ENCODE data around the gene KIAA0408. TPM values are rescaled to one million over a fixed set of nuclear protein-coding genes. Genes with fewer than 3 reads are reported as not detected.

The KIAA0408 gene
- total and polyA plus RNA-seq, 2 donors (not counting 1 experiment from before 2014, with no cell fraction given), result 2.8 to 3.0 TPM

DNA sequence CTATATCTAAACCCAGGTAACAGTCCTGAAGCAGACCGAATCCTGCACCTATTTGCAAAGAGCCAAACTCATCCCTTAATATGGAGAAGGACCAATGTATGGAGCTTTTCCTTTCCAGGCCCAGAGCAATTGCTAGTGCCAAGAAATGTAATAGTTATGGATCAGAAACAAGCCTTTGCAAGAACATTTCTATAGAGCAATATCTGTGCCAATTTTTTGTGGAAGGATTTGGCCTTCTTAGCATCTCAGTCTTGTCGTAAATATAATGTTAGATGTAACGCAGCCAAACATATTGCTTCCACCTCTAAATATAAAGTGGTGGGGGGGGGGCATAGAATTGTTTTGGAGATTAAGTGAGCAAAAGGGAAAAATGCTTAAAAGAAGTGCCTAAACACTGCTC lies 2.7 kb downstream of the KIAA0408 start:
- H4K20me1 ChIP-seq (ENCODE audit: control insufficient read depth, extremely low read depth, insufficient read depth, low read length), result no peaks in the 10 kb centered on the region
- TF ChIP-seq EZH2 (IDR thresholded peaks at IDR 0.05; ENCODE audit: low read length, missing control alignments), result no peak
- TF ChIP-seq, protein P1, sequence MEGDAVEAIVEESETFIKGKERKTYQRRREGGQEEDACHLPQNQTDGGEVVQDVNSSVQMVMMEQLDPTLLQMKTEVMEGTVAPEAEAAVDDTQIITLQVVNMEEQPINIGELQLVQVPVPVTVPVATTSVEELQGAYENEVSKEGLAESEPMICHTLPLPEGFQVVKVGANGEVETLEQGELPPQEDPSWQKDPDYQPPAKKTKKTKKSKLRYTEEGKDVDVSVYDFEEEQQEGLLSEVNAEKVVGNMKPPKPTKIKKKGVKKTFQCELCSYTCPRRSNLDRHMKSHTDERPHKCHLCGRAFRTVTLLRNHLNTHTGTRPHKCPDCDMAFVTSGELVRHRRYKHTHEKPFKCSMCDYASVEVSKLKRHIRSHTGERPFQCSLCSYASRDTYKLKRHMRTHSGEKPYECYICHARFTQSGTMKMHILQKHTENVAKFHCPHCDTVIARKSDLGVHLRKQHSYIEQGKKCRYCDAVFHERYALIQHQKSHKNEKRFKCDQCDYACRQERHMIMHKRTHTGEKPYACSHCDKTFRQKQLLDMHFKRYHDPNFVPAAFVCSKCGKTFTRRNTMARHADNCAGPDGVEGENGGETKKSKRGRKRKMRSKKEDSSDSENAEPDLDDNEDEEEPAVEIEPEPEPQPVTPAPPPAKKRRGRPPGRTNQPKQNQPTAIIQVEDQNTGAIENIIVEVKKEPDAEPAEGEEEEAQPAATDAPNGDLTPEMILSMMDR (conservative IDR thresholded peaks at IDR 0.05 in 1 of 2, IDR thresholded peaks at IDR 0.05 in 1 of 2; ENCODE audit: low read depth in 1 of 2, low read length in 2 of 2), result no peak
- H3K36me3 ChIP-seq (ENCODE audit: control insufficient read depth, insufficient read depth, low read length), result no peaks in the 10 kb centered on the region
- no peak overlapping the region for H3K4me3 ChIP-seq (replicated peaks in 1 of 4; ENCODE audit: control extremely low read depth in 1 of 4, insufficient read depth in 1 of 4, low read depth in 3 of 4, low read length in 4 of 4)
- no peak overlapping the region for H3K9ac ChIP-seq (ENCODE audit: insufficient read depth, low read length)
- H3K79me2 ChIP-seq (ENCODE audit: control insufficient read depth, insufficient read depth, low read length), result no peaks in the 10 kb centered on the region
- no peaks in the 10 kb centered on the region for H3K27me3 ChIP-seq (ENCODE audit: control insufficient read depth, insufficient read depth, low read length)
- no peak overlapping the region for H3K4me2 ChIP-seq (ENCODE audit: extremely low read depth, insufficient read depth, low read length)
- no peak for DNase-seq (ENCODE audit: low read depth in 2 of 2)
- H3K4me1 ChIP-seq (ENCODE audit: control insufficient read depth, extremely low read depth, insufficient read depth, low read length), result peaks cover 12% of the 10 kb centered on the region
- no peak overlapping the region for H2AFZ ChIP-seq (ENCODE audit: low read length)
- H3K27ac ChIP-seq (ENCODE audit: insufficient read depth, low read length), result no peak overlapping the region
- H3K9me3 ChIP-seq (ENCODE audit: control insufficient read depth, insufficient read depth, low read depth, low read length), result no peaks in the 10 kb centered on the region

DNA sequence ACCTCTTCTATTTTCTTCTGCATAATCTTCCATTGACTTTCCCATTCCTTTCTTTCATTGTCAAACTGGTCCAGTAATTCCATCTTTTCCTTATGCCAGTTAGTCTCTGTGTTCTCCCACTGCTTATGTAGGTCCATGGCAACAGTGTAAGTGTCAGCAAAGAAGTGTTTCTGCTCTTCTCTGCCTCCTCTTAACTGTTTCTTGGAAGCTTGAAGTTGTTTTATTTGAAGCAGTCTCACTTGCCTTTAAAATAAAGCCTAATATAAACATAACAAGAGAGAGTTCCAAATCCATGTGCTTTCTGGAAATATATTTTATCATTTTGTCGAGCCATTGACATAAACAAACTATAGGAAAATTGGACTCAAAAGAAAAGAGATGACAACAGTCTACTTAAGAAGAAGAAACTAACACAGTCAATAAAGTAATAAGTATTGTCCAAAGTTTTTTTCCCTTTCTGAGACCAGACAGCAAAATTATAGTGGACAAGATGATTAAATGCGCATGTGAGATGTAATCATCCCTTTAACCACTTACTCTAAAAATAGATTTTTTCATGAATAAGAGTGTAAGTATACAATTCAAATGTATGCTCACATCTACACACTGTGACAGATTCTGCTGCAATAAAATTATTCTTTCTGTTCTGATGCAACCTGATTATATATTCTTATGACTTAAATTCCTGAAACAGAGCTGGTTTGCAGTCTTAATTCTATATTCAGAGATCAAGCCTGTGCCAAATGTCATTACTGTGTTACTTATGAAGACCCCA lies 5.2 kb downstream of the KIAA0408 start:
- H3K4me3 ChIP-seq (replicated peaks in 1 of 4; ENCODE audit: control extremely low read depth in 1 of 4, insufficient read depth in 1 of 4, low read depth in 3 of 4, low read length in 4 of 4), result no peak overlapping the region
- no peak overlapping the region for H3K27ac ChIP-seq (ENCODE audit: insufficient read depth, low read length)
- no peaks in the 10 kb centered on the region for H3K79me2 ChIP-seq (ENCODE audit: control insufficient read depth, insufficient read depth, low read length)
- H3K4me1 ChIP-seq (ENCODE audit: control insufficient read depth, extremely low read depth, insufficient read depth, low read length), result peaks cover 12% of the 10 kb centered on the region
- DNase-seq (ENCODE audit: low read depth in 2 of 2), result no peak
- H3K9me3 ChIP-seq (ENCODE audit: control insufficient read depth, insufficient read depth, low read depth, low read length), result no peaks in the 10 kb centered on the region
- no peak overlapping the region for H3K4me2 ChIP-seq (ENCODE audit: extremely low read depth, insufficient read depth, low read length)
- no peaks in the 10 kb centered on the region for H3K36me3 ChIP-seq (ENCODE audit: control insufficient read depth, insufficient read depth, low read length)
- no peaks in the 10 kb centered on the region for H3K27me3 ChIP-seq (ENCODE audit: control insufficient read depth, insufficient read depth, low read length)
- H2AFZ ChIP-seq (ENCODE audit: low read length), result no peak overlapping the region
- no peaks in the 10 kb centered on the region for H4K20me1 ChIP-seq (ENCODE audit: control insufficient read depth, extremely low read depth, insufficient read depth, low read length)
- TF ChIP-seq, protein P1 (conservative IDR thresholded peaks at IDR 0.05 in 1 of 2, IDR thresholded peaks at IDR 0.05 in 1 of 2; ENCODE audit: low read depth in 1 of 2, low read length in 2 of 2), result no peak
- no peak for TF ChIP-seq EZH2 (IDR thresholded peaks at IDR 0.05; ENCODE audit: low read length, missing control alignments)
- no peak overlapping the region for H3K9ac ChIP-seq (ENCODE audit: insufficient read depth, low read length)

DNA sequence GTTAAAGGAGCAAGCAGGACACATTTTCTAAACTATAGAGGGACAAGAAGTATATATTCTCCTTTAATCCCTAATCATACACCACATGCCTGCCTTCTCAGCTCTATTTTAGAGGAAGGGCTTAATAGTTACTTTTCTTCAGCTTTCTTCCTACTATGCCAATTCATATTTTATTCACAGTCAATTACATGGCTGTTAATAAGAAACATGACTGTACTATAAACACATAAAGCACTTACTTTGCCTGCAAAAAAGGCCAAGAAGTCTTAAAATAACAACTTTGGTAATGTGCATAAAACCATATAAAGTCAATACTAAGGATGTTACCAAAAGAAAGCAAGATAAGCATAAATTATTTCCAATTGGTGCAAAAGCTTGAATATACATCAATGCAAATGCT lies 6.4 kb downstream of the KIAA0408 start:
- Histone ChIP-seq H4K20me1 (ENCODE audit: control insufficient read depth, extremely low read depth, insufficient read depth, low read length) (no peaks in the 10 kb centered on the region), H3K4me3 (replicated peaks in 1 of 4; ENCODE audit: control extremely low read depth in 1 of 4, insufficient read depth in 1 of 4, low read depth in 3 of 4, low read length in 4 of 4) (no peak overlapping the region), H2AFZ (ENCODE audit: low read length) (no peak overlapping the region), H3K9me3 (ENCODE audit: control insufficient read depth, insufficient read depth, low read depth, low read length) (no peaks in the 10 kb centered on the region), H3K79me2 (ENCODE audit: control insufficient read depth, insufficient read depth, low read length) (no peaks in the 10 kb centered on the region), H3K27me3 (ENCODE audit: control insufficient read depth, insufficient read depth, low read length) (no peaks in the 10 kb centered on the region), H3K9ac (ENCODE audit: insufficient read depth, low read length) (no peak overlapping the region), H3K27ac (ENCODE audit: insufficient read depth, low read length) (no peak overlapping the region), H3K4me2 (ENCODE audit: extremely low read depth, insufficient read depth, low read length) (no peak overlapping the region), H3K36me3 (ENCODE audit: control insufficient read depth, insufficient read depth, low read length) (no peaks in the 10 kb centered on the region), H3K4me1 (ENCODE audit: control insufficient read depth, extremely low read depth, insufficient read depth, low read length) (peaks cover 7% of the 10 kb centered on the region)
- DNase-seq (ENCODE audit: low read depth in 2 of 2), result no peak
- TF ChIP-seq, protein P1 (conservative IDR thresholded peaks at IDR 0.05 in 1 of 2, IDR thresholded peaks at IDR 0.05 in 1 of 2; ENCODE audit: low read depth in 1 of 2, low read length in 2 of 2), result no peak
- TF ChIP-seq EZH2 (IDR thresholded peaks at IDR 0.05; ENCODE audit: low read length, missing control alignments), result no peak

All from fibroblast of lung (primary cell).